Brain pericyte (primary cell): ENCODE data around the gene TIGD6.

ENCODE experiments used
- DNase-seq: peaks from one replicate; pipeline ENCODE4 v3.0.0-alpha.2; 2012; ENCODE audit warnings: low read depth, low spot score

Gene TIGD6

DNA sequence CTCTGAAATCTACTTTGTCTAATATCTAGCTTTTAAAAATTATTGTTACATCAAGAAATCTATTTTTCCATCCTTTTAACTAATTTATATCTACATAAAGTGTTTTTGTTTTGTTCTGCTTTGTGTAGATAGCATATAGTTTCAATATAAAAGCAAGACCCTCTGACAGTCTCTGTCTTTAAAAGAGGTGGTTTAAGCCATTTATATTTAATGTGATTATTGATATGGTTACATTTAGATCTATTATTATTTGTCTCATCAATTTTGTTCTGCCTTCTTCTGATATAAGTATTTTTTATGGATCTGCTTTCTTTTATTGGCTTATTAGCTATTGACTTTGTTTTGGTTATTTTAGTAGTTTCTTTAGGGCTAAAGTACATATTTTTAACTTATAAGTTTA, 16.1 kb upstream of the TIGD6 start:
- no peak for DNase-seq

DNA sequence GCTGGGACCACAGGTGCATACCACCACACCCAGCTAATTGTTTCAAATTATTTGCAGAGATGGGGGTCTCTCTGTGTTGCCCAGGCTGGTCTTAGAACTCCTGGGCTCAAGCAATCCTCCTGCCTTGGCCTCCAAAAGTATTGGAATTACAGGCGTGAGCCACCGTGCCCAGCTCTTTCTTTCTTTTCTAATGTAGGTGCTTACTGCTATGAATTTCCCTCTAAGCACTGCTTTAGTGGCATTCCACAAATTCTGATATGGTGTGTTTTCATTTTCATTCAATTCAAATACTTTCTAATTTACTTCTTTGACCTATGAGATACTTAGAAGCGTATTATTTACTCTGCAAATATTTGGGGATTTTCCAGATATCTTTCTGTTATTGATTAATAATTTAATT, 15.0 kb upstream of the TIGD6 start:
- DNase-seq = no peak

DNA sequence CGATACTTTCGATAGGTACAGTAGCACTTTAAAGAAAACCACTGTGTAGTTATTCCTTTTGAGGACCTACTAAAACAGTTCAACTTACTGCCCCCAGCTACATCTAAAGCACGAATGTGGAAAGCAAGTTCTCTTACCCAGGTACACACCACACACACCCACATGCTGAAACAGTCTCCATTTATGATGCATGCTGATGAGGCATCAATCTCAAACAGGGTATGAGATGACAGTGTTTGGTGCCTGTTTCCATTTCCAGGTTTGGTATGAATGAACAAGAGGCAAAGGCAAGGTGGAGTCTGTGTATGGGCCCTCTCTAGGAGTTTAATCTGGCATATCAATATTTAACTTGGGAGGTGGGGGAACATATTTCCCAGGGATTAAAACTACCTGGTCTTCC, 14.0 kb upstream of the TIGD6 start:
- DNase-seq = no peak

DNA sequence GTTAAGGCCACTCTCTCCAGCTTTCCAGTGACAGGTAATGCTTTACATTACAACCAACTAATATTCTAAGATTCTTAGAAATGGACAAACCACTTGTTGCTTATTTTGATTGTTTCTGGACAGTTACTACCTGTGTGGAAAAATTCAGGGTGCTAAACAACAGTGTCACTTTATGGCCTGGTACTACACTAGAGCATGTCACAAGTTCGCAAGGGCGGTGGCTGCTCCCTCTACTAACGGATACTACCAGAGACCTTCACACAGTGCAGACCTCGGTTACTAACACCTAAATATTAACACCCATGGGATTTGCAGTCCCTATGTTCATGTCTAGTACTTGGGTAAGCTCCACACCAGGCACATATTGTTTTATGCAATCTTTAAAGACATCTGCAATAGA, 13.5 kb upstream of the TIGD6 start:
- DNase-seq = no peak

- no peak for DNase-seq
Observed at GRCh38 chr5:150009671-150010387, 9.4 kb upstream of the TIGD6 start.

DNA sequence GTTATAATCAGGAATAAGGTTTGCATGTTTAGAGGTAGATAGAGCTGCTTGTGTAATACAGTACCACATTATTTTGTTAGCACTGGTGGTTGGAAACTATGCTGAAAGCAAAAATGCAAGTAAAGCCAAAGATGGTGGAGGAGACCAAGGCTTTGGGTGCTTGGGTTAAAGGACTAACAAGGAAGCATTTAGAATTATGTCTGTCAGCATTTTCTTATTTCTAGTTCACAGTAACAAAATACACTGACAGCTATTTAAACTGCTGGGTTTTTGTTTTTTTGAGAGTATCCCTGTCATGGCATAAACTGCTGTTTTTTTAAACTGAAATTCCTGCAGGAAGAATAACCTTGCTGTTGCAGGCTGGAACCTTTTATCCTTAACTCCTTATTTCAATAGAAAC, 6.6 kb upstream of the TIGD6 start:
- no peak for DNase-seq

DNA sequence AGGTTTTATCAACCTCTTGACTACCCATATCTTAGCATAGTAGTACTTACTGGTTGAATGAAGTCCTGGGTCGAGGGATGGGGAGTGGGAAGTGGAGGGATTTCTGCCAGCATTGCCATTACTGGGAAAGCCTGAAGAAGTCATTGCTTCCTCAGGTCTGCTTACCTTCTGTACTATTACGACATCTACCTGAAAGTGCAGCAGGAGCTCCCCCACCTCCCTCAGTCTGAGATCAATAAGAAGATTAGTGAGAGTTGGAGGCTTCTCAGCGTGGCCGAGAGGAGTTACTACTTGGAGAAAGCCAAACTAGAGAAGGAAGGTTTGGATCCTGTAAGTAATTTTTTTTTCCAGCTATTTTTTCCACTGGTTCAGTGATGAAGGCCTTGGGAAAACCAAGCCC, 5.9 kb upstream of the TIGD6 start:
- DNase-seq = no peak

- DNase-seq = no peak
Observed at GRCh38 chr5:150001660-150002486, 1.4 kb upstream of the TIGD6 start.

GRCh38 chr5:150000990-150001659, 671 bp upstream of the TIGD6 start:
- no peak for DNase-seq

GRCh38 chr5:149999866-150000255, 593 bp downstream of the TIGD6 start:
- DNase-seq = no peak

- no peak for DNase-seq
Observed at GRCh38 chr5:149999359-149999758, 1.1 kb downstream of the TIGD6 start.

GRCh38 chr5:149998281-149998680, 2.2 kb downstream of the TIGD6 start:
- no peak for DNase-seq

DNA sequence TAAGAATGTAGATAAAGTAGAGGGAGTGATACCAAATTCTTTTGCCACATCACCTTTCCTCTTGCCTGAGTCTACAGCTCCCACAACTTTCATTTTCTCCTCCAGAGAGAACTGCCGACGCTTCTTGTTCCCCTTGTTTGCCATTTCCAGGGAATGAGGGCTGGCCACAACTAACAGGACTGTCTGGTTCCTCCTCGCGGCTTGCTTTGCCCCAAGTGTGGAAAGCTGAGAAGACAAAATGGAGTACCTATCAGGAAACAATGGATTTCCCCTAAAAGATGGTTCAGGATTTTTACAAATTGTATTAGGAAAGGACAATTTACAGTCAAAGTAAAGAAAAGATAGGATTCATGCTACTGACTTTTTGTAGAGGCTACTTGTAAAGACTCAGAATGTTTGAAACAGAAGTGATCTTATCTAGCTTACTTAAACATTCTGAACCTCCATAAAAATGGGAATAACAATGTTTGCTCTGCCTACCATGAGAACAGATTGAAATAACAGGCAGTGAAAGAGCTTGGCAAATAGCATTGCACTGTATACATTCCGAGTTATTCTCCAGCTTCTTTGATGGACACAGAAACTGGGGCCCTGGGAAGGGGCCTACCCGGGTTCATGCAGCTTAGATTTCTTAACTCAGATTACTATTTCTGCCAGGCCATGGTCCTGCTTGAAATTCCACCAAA, 4.1 kb downstream of the TIGD6 start:
- DNase-seq = no peak

DNA sequence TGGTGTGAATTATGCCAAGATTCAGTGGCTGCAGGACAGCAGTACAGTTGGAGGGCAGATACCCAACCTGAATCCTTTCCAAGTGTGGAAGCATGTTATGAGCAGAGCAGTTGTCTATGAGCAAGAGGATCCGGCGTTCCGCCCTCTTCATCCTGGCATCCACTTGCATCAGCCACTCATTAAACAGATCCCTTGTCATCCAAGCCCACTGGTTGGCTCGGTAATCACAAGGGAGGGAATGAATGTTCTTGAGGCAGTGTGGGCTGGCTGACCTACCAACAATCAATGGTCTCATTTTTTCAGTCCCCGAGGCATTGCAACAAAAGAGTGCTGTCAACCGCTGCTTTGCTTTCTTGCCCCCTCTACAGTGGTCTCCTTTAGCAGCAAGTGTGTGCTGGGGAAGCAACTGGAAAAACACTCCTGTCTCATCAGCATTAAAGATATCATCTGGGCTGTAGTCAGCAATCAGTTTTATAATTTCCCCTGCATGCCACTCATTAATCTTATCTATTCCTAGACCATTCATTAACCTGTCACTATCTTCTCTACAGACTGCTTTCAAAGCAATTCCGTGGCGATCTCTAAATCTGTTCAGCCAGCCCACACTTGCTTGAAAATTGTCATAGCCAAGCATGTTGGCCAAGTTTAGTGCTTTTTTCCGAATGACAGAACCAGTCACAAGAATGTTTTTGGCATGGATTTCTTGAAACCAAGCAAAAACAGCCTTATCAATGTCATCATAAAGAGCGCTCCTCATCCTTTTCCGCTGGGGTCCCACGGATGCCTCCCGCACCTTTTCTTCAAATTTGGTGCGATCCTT, 4.9 kb downstream of the TIGD6 start:
- DNase-seq = no peak

DNA sequence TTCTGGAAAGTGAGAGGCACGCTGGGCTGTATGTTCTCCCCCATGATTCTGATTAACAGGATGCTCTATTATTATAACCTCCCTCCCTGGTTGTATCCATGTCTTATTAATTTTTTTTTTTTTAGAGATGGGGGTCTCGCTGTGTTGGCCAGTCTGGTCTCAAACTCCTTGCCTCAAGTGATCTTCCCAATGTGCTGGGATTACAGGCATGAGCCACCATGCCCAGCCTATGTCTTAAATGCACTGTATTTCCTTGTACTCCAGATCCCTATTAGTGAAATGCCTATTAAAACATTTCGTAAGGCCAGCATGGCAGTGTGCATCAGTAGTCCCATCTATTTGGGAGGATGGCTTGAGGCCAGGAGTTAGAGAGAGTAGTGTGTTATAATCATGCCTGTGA, 7.0 kb downstream of the TIGD6 start:
- no peak for DNase-seq

GRCh38 chr5:149990518-149991376, 9.7 kb downstream of the TIGD6 start:
- peak; percentile 27 for DNase-seq

DNA sequence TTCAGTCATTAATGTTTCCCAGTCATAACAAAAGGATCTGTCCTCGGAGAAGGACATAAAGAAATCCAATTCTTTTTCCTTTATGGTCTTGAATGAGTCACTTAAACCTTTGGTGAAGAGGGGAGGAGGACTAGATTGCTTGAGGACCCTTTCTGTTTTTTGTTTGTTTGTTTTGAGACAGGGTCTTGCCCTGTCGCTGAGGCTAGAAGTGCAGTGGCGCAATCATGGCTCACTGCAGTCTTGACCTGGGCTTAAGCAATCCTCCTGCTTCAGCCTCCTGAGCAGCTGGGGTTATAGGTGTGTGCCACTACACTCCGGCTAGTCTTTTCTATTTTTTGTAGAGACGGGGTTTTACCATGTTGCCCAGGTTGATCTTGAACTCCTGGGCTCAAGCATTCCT, 12.3 kb downstream of the TIGD6 start:
- no peak for DNase-seq

DNA sequence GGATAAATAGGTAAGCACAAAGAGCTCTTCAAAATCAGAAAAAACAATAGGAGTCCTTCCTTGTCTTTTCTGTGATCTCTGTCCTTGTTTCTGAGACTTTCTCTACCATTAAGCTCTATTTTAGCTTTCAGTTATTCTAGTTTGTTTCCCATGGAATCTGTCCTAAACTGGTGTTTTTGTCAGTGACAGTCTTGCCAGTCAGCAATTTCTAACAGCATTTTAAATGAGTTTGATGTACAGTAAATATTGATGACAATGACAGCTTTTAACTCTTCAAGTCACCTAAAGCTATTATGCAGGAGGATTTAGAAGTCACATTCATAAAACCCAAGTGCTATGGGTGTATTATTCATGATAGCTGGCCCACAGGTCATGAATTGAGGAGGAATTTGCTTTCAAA, 17.9 kb downstream of the TIGD6 start:
- DNase-seq = no peak

DNA sequence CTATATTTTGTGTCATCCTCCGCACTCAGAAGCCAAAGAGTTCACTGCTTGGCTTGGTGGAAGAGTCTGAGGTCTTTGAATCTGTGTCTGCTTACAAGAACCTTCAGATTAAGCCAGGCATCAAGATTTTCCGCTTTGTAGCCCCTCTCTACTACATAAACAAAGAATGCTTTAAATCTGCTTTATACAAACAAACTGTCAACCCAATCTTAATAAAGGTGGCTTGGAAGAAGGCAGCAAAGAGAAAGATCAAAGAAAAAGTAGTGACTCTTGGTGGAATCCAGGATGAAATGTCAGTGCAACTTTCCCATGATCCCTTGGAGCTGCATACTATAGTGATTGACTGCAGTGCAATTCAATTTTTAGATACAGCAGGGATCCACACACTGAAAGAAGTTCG, 19.2 kb downstream of the TIGD6 start:
- no peak for DNase-seq

GRCh38 chr5:149979896-149980295, 20.6 kb downstream of the TIGD6 start:
- no peak for DNase-seq
